DMS153 (cell line): ENCODE data around the gene INVS.
"Not testable (repeated sequence)": the region's sequence is repeated elsewhere in the genome, so short reads cannot be mapped to it uniquely, and the experiment has no call there.

Experiments
- DNase-seq: peaks from one replicate; lab custom pipeline; 2025; lab: John Stamatoyannopoulos, UW

The INVS gene

GRCh38 chr9:100196215-100196614, 97.2 kb downstream of the INVS start:
- no peak for DNase-seq

- no peak for DNase-seq
Observed at GRCh38 chr9:100196828-100197227, 97.8 kb downstream of the INVS start.

GRCh38 chr9:100197553-100197952, 98.5 kb downstream of the INVS start:
- DNase-seq, result no peak

GRCh38 chr9:100202806-100203205, 103.8 kb downstream of the INVS start:
- no peak for DNase-seq

GRCh38 chr9:100204796-100205195, 105.8 kb downstream of the INVS start:
- no peak for DNase-seq

GRCh38 chr9:100206899-100207298, 107.9 kb downstream of the INVS start:
- no peak for DNase-seq

GRCh38 chr9:100208673-100209072, 109.6 kb downstream of the INVS start:
- DNase-seq, result no peak

- no peak for DNase-seq
Observed at GRCh38 chr9:100211476-100211875, 112.4 kb downstream of the INVS start.

- DNase-seq, result no peak
Observed at GRCh38 chr9:100213730-100214477, 114.9 kb downstream of the INVS start.

- DNase-seq, result no peak
Observed at GRCh38 chr9:100216178-100216787, 117.2 kb downstream of the INVS start.

- DNase-seq, result no peak
Observed at GRCh38 chr9:100217536-100217935, 118.5 kb downstream of the INVS start.

GRCh38 chr9:100219347-100219746, 120.3 kb downstream of the INVS start:
- no peak for DNase-seq

GRCh38 chr9:100220936-100221335, 121.9 kb downstream of the INVS start:
- no peak for DNase-seq

- no peak for DNase-seq
Observed at GRCh38 chr9:100221538-100221937, 122.5 kb downstream of the INVS start.

GRCh38 chr9:100222674-100223073, 123.6 kb downstream of the INVS start:
- no peak for DNase-seq

- DNase-seq, result no peak
Observed at GRCh38 chr9:100227636-100228035, 128.6 kb downstream of the INVS start.

GRCh38 chr9:100228352-100228869, 129.4 kb downstream of the INVS start:
- no peak for DNase-seq

- DNase-seq, result no peak
Observed at GRCh38 chr9:100229136-100229535, 130.1 kb downstream of the INVS start.

- DNase-seq, result no peak
Observed at GRCh38 chr9:100229561-100229960, 130.5 kb downstream of the INVS start.

GRCh38 chr9:100236986-100237385, 137.9 kb downstream of the INVS start:
- not testable (repeated sequence) for DNase-seq

- no peak for DNase-seq
Observed at GRCh38 chr9:100240512-100240911, 141.5 kb downstream of the INVS start.

- no peak for DNase-seq
Observed at GRCh38 chr9:100267211-100267610, 168.2 kb downstream of the INVS start.

GRCh38 chr9:100268271-100268670, 169.2 kb downstream of the INVS start:
- no peak for DNase-seq

GRCh38 chr9:100269656-100270055, 170.6 kb downstream of the INVS start:
- DNase-seq, result no peak
